Mesendoderm (in vitro differentiated cells): Measurements from ENCODE around the gene NEDD8.

Source experiments
- DNase-seq: peaks from one replicate; pipeline ENCODE4 v3.0.0; 2013
- H2AK5ac ChIP-seq: 2 replicates; pipeline ENCODE4 v1.6.1; 2013; ENCODE audit warnings: low read length, inconsistent platforms
- H2BK120ac ChIP-seq: 2 replicates; pipeline ENCODE4 v1.6.1; 2013; ENCODE audit warnings: low read depth, mild to moderate bottlenecking, low read length, moderate library complexity, mixed read lengths
- H2BK15ac ChIP-seq: replicated peaks from 2 replicates; pipeline ENCODE4 v1.6.1; 2013; ENCODE audit warnings: low read depth, mild to moderate bottlenecking, moderate library complexity
- H2BK5ac ChIP-seq: 2 replicates; pipeline ENCODE4 v1.6.1; 2013; ENCODE audit warnings: low read length, inconsistent platforms
- H3K18ac ChIP-seq: 2 replicates; pipeline ENCODE4 v1.6.1; 2013; ENCODE audit warnings: mild to moderate bottlenecking, low read length, mixed read lengths
- H3K23ac ChIP-seq: one replicate; pipeline ENCODE4 v1.6.1; 2013; ENCODE audit warnings: low read length
- H3K27ac ChIP-seq: 2 replicates; pipeline ENCODE4 v1.5.1; 2013; ENCODE audit warnings: low read depth, mild to moderate bottlenecking, inconsistent platforms, low read length, moderate library complexity
- H3K27me3 ChIP-seq: 2 replicates; pipeline ENCODE4 v1.6.1; 2013; ENCODE audit warnings: low read length, control low read depth, mild to moderate bottlenecking, inconsistent platforms; ENCODE audit not compliant: insufficient read depth, poor library complexity
- H3K36me3 ChIP-seq: 2 replicates; pipeline ENCODE4 v1.6.1; 2013; ENCODE audit warnings: low read length, inconsistent platforms; ENCODE audit not compliant: control insufficient read depth, insufficient read depth
- H3K4ac ChIP-seq: one replicate; pipeline ENCODE4 v1.6.1; 2013; ENCODE audit warnings: low read depth, mild to moderate bottlenecking, low read length, moderate library complexity
- H3K4me1 ChIP-seq: 2 replicates; pipeline ENCODE4 v1.6.1; 2013; ENCODE audit warnings: low read depth, low read length, inconsistent platforms; ENCODE audit not compliant: control insufficient read depth
- H3K4me2 ChIP-seq: 2 replicates; pipeline ENCODE4 v1.6.1; 2013; ENCODE audit warnings: low read length
- H3K4me3 ChIP-seq: 2 replicates; pipeline ENCODE4 v1.5.1; 2013; ENCODE audit warnings: mild to moderate bottlenecking, low read length
- H3K56ac ChIP-seq: one replicate; pipeline ENCODE4 v1.6.1; 2013; ENCODE audit warnings: low read length
- H3K79me1 ChIP-seq: 2 replicates; pipeline ENCODE4 v1.6.1; 2013; ENCODE audit warnings: low read length, inconsistent platforms
- H3K79me2 ChIP-seq: 2 replicates; pipeline ENCODE4 v1.6.1; 2013; ENCODE audit warnings: mild to moderate bottlenecking, low read length; ENCODE audit not compliant: control insufficient read depth, insufficient read depth
- H3K9ac ChIP-seq: 2 replicates; pipeline ENCODE4 v1.6.1; 2013; ENCODE audit warnings: low read length, inconsistent platforms
- H4K5ac ChIP-seq: one replicate; pipeline ENCODE4 v1.6.1; 2013; ENCODE audit warnings: low read length
- H4K8ac ChIP-seq: one replicate; pipeline ENCODE4 v1.6.1; 2013; ENCODE audit warnings: low read depth, mild to moderate bottlenecking, control low read depth, low read length, moderate library complexity
- WGBS: extraction: QIAGEN DNeasy Blood & Tissue Kit; methylation state at CpG from one replicate; pipeline ENCODE4 v1.1.7; 2013; ENCODE audit warnings: low lambda C conversion rate, missing lambda C conversion rate; ENCODE audit not compliant: insufficient coverage; ENCODE audit errors: extremely low coverage; 5-methylcytosine and 5-hydroxymethylcytosine counted together

The NEDD8 gene

GRCh38 chr14:24258548-24259265 lies 26.5 kb upstream of the NEDD8 start:
- no peak overlapping the region for H2AK5ac ChIP-seq
- DNase-seq, result no peak
- no CpG with 5 or more reads among the region's 18 CpGs for WGBS

DNA sequence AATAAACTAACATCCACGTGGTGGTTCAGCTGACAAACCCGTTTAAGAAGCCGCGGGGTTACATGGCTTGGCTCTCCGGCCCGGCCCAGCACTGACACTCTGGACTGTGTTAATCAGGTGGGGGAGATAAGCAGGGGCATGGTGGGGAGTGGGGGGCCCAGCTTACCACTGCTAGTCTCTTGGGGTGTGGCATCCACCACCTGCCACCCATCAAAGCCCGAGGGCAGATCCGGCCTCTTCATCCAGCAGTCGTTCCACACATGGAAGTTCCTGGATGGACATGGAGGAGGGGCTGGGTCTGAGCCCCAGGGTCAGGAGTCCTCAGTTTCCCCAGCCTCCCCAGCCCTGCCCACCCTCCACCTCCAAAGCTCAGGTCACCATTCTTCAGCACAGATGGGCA lies 26.0 kb upstream of the NEDD8 start:
- H3K4me1 ChIP-seq, result no peaks in the 10 kb centered on the region
- H2BK15ac ChIP-seq, result no peak overlapping the region
- no peak overlapping the region for H2BK5ac ChIP-seq
- H3K9ac ChIP-seq, result no peak overlapping the region
- no peak for DNase-seq
- no peak overlapping the region for H4K5ac ChIP-seq
- H3K36me3 ChIP-seq, result no peaks in the 10 kb centered on the region
- no peaks in the 10 kb centered on the region for H3K27me3 ChIP-seq
- no peaks in the 10 kb centered on the region for H3K79me2 ChIP-seq
- H3K56ac ChIP-seq, result no peak overlapping the region
- H3K4me2 ChIP-seq, result no peak overlapping the region
- WGBS, result no CpG with 5 or more reads among the region's 9 CpGs
- no peak overlapping the region for H2BK120ac ChIP-seq
- no peak overlapping the region for H3K4ac ChIP-seq
- H2AK5ac ChIP-seq, result no peak overlapping the region
- H3K18ac ChIP-seq, result no peak overlapping the region
- H3K27ac ChIP-seq, result no peak overlapping the region
- H4K8ac ChIP-seq, result no peak overlapping the region
- no peaks in the 10 kb centered on the region for H3K79me1 ChIP-seq
- H3K4me3 ChIP-seq, result no peak overlapping the region
- no peak overlapping the region for H3K23ac ChIP-seq

More at GRCh38 chr14:24258548-24259265, 26.5 kb upstream of the NEDD8 start:
- Histone ChIP-seq H4K5ac (no peak overlapping the region), H3K27ac (no peak overlapping the region), H3K4me1 (no peaks in the 10 kb centered on the region), H2BK5ac (no peak overlapping the region), H3K4me2 (no peak overlapping the region), H3K9ac (no peak overlapping the region), H3K23ac (no peak overlapping the region), H3K27me3 (no peaks in the 10 kb centered on the region), H3K36me3 (no peaks in the 10 kb centered on the region), H3K79me2 (no peaks in the 10 kb centered on the region), H3K4me3 (no peak overlapping the region), H3K79me1 (no peaks in the 10 kb centered on the region), H3K56ac (no peak overlapping the region), H2BK120ac (no peak overlapping the region), H4K8ac (no peak overlapping the region), H3K4ac (no peak overlapping the region), H3K18ac (no peak overlapping the region), H2BK15ac (no peak overlapping the region)

- H4K8ac ChIP-seq, result no peak overlapping the region
- H3K4me1 ChIP-seq, result no peaks in the 10 kb centered on the region
- no peaks in the 10 kb centered on the region for H3K79me2 ChIP-seq
- no peak overlapping the region for H2BK5ac ChIP-seq
- H3K4me2 ChIP-seq, result no peak overlapping the region
- H4K5ac ChIP-seq, result no peak overlapping the region
- H3K27ac ChIP-seq, result no peak overlapping the region
- no peak for DNase-seq
- no peaks in the 10 kb centered on the region for H3K27me3 ChIP-seq
- no peaks in the 10 kb centered on the region for H3K79me1 ChIP-seq
- H2BK120ac ChIP-seq, result no peak overlapping the region
- H3K23ac ChIP-seq, result no peak overlapping the region
- H3K4me3 ChIP-seq, result no peak overlapping the region
- H3K56ac ChIP-seq, result no peak overlapping the region
- no CpG with 5 or more reads among the region's 4 CpGs for WGBS
- no peak overlapping the region for H3K9ac ChIP-seq
- H3K18ac ChIP-seq, result no peak overlapping the region
- no peaks in the 10 kb centered on the region for H3K36me3 ChIP-seq
- no peak overlapping the region for H3K4ac ChIP-seq
- H2AK5ac ChIP-seq, result no peak overlapping the region
- H2BK15ac ChIP-seq, result no peak overlapping the region
These were observed 24.8 kb upstream of the NEDD8 start for GRCh38 chr14:24256960-24257359.

DNA sequence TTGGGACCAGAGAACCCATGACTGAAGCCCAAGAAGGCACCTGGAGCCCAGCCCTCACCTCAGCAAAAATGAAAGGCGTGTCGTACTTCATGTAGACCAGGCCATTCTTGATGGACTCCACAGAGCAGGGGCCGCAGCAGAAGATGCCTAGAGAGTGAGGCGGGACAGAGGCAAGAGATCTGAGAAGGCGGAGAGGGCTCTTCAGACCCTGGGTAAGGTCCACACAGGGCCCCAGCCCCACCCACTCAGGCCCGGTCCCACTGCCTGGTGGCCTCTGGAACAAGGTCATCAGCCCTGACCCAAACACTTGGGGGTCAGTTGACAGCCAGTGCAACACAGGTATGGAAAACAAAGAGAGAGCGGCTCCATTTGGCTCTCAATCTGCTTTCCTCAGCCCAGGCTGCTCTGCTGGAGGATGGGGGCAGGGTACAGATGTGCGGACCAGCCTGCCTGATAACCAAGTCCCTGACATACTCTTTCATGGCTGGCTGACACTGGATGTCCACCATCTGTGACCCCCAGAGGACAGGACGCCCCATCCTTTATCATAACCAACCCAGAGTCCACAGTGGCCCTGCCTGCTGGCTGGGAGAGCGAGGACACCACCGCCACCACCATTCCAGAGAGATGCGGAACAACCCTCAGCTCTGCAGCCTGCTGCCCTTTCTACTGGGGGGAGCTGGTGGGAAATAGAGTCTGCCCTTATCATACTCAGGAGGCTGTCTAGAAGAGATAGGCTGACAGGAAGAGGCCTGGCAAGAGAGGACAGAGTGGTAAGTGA lies 24.0 kb upstream of the NEDD8 start:
- DNase-seq, result no peak
- H3K4me2 ChIP-seq, result no peak overlapping the region
- no peaks in the 10 kb centered on the region for H3K36me3 ChIP-seq
- H3K9ac ChIP-seq, result no peak overlapping the region
- H2BK15ac ChIP-seq, result no peak overlapping the region
- no peak overlapping the region for H3K23ac ChIP-seq
- no peak overlapping the region for H4K5ac ChIP-seq
- no peak overlapping the region for H4K8ac ChIP-seq
- H3K79me1 ChIP-seq, result no peaks in the 10 kb centered on the region
- no peak overlapping the region for H3K56ac ChIP-seq
- H2BK120ac ChIP-seq, result no peak overlapping the region
- no peak overlapping the region for H3K4ac ChIP-seq
- no peaks in the 10 kb centered on the region for H3K27me3 ChIP-seq
- no peak overlapping the region for H3K4me3 ChIP-seq
- H2BK5ac ChIP-seq, result no peak overlapping the region
- no peak overlapping the region for H2AK5ac ChIP-seq
- H3K79me2 ChIP-seq, result no peaks in the 10 kb centered on the region
- H3K4me1 ChIP-seq, result no peaks in the 10 kb centered on the region
- H3K18ac ChIP-seq, result no peak overlapping the region
- no CpG with 5 or more reads among the region's 12 CpGs for WGBS
- no peak overlapping the region for H3K27ac ChIP-seq

DNA sequence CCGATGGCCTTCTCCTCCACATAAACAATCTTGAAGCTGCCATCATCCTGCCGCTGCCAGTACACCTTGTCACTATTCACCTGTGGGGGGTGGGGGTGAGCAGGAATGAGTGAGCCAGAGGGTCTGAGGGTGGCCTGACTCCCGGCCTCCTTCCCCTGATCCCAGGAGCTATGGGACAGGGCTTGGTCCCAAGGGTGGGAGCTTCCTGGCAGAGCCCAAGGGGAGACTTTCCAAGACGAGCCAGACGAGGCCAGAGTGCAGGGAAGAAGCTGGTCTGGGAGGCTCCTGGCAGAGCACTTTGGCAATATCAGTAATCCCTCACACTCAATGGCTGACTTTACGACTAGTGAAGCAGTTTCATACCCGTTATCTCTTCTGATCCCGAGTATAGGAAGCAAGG lies 23.3 kb upstream of the NEDD8 start:
- Histone ChIP-seq H3K79me1 (no peaks in the 10 kb centered on the region), H3K27me3 (no peaks in the 10 kb centered on the region), H3K79me2 (no peaks in the 10 kb centered on the region), H3K4me2 (no peak overlapping the region), H3K36me3 (no peaks in the 10 kb centered on the region), H2BK5ac (no peak overlapping the region), H2AK5ac (no peak overlapping the region), H3K4me3 (no peak overlapping the region), H3K23ac (no peak overlapping the region), H3K4me1 (no peaks in the 10 kb centered on the region), H3K56ac (no peak overlapping the region), H3K27ac (no peak overlapping the region), H3K4ac (no peak overlapping the region), H4K5ac (no peak overlapping the region), H4K8ac (no peak overlapping the region), H2BK15ac (no peak overlapping the region), H3K9ac (no peak overlapping the region), H3K18ac (no peak overlapping the region), H2BK120ac (no peak overlapping the region)
- no CpG with 5 or more reads among the region's 8 CpGs for WGBS
- DNase-seq, result no peak
